A673 (cell line): ENCODE measurements around the gene MIDN. TPM values are rescaled to one million over a fixed set of nuclear protein-coding genes. Genes with fewer than 3 reads are reported as not detected.

Experiments used
- BruUV-seq: library from RNA; stranded (reverse); fragments of 400-500 nt; replicated peaks from 2 replicates; lab custom pipeline; 2021; lab: Mats Ljungman, UMichigan
- CTCF ChIA-PET: fragments of 300-600 bp; sonication (Branson Sonifier 250); formaldehyde crosslinking; loops from one replicate; lab custom pipeline; 2022; ENCODE audit warnings: antibody characterized with exemption; lab: Charles Lee
- POLR2A ChIA-PET: fragments of 300-600 bp; sonication (Branson Sonifier 250); formaldehyde crosslinking; loops from one replicate; lab custom pipeline; 2022; ENCODE audit warnings: antibody characterized with exemption; ENCODE audit not compliant: low non-redundant PET; lab: Charles Lee
- DNase-seq: peaks from one replicate; pipeline ENCODE4 v3.0.0-alpha.2; 2015; ENCODE audit warnings: low spot score
- H3K27ac ChIP-seq: fragments of 200-600 bp; sonication (generic); 2 replicates; pipeline ENCODE4 v1.5.1; 2016; ENCODE audit warnings: mixed run types, low read depth, mild to moderate bottlenecking, mixed read lengths, antibody characterized with exemption, low read length; ENCODE audit not compliant: poor library complexity, severe bottlenecking
- H3K27me3 ChIP-seq: fragments of 200-600 bp; sonication (generic); replicated peaks from 2 replicates; pipeline ENCODE4 v1.6.1; 2017; ENCODE audit warnings: mixed run types, low read depth, mild to moderate bottlenecking, mixed read lengths, antibody characterized with exemption, low read length; ENCODE audit not compliant: insufficient read depth, poor library complexity
- H3K36me3 ChIP-seq: fragments of 200-600 bp; sonication (generic); 2 replicates; pipeline ENCODE4 v1.6.1; 2016; ENCODE audit warnings: mixed run types, mild to moderate bottlenecking, mixed read lengths, antibody characterized with exemption, low read length; ENCODE audit not compliant: insufficient read depth, poor library complexity, severe bottlenecking
- H3K4me1 ChIP-seq: fragments of 200-600 bp; sonication (generic); 2 replicates; pipeline ENCODE4 v1.6.1; 2017; ENCODE audit warnings: mixed run types, mild to moderate bottlenecking, mixed read lengths, antibody characterized with exemption, low read length; ENCODE audit not compliant: insufficient read depth, poor library complexity, severe bottlenecking
- H3K4me3 ChIP-seq: fragments of 200-600 bp; sonication (generic); 2 replicates; pipeline ENCODE4 v1.5.1; 2016; ENCODE audit warnings: low read depth, mixed run types, mild to moderate bottlenecking, mixed read lengths, low read length; ENCODE audit not compliant: poor library complexity, severe bottlenecking
- H3K9me3 ChIP-seq: fragments of 200-600 bp; sonication (generic); 2 replicates; pipeline ENCODE4 v1.6.1; 2016; ENCODE audit warnings: mixed run types, low read depth, mild to moderate bottlenecking, mixed read lengths, antibody characterized with exemption, low read length; ENCODE audit not compliant: poor library complexity, severe bottlenecking
- EZH2 ChIP-seq: fragments of 200-600 bp; sonication (generic); IDR thresholded peaks from 2 replicates; pipeline ENCODE4 v1.6.1; 2017; ENCODE audit warnings: borderline replicate concordance, low read depth, mild to moderate bottlenecking, mixed read lengths, antibody characterized with exemption, low read length; ENCODE audit not compliant: poor library complexity, severe bottlenecking
- intact Hi-C: fragments of 100-400 bp; cut with micrococcal nuclease; formaldehyde crosslinking; loops from one replicate; pipeline ENCODE4 v1.10.0; 2022; ENCODE audit not compliant: unreplicated experiment
- total RNA-seq: library from RNA; stranded (reverse); gene quantifications from 2 replicates; pipeline ENCODE4 v1.2.3, GENCODE V29; 2021
- TF ChIP-seq, protein P1 (sequence below): fragments of 300-800, 200-600 bp; sonication (generic); conservative IDR thresholded peaks from 2 replicates; pipeline ENCODE4 v1.5.1; 2017; ENCODE audit warnings: low read depth, mild to moderate bottlenecking, antibody characterized with exemption, low read length, moderate library complexity, mixed read lengths

The MIDN gene
- total RNA-seq, 1 experiment from 2014 or later: 169 TPM

DNA sequence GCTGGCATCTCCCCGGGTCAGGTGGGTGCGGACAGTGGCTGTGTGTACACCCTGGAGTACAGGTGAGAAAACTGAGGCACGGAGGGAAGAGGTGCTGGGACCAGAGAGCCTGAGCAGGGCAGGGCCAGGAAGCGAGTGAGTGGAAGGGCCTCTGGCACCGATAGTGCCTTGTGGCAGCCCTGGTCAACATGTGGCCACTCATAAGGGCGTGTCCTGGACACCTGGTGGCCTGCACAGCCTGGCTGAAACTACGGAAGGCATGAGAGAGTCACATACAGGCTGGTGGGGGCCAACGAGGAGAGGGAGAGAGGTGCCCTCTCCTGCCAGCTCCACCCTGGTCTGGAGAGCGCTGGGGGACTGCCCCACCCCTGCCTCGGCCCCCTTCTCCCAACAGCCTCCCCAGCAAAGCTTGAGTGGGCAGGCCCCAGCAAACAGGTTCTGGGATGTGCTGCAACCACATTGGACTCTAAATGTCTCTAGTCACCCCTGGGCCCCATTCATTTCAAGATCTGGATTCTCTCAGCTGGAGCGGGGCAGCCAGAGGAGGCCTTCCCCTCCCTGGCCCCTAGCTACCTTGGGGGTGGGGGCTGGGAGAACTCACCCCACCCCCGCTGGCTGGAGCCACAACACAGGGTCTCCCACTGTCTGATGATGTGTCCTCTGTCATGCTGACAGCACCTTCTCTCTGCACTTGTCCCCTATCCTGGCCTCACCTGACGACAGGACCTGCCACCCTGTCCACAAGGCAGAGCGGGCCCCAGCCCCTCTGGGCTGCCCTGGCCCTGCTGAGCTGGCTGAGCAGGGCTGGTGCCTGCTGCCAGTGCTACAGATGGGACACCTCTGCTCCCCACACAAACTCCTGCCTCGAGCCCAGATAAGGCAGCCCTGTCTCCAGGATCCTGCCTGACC lies 16.4 kb upstream of the MIDN start:
- Histone ChIP-seq H3K27me3 (no peaks in the 10 kb centered on the region), H3K4me3 (no peak overlapping the region), H3K27ac (peak overlapping the region; percentile 19), H3K36me3 (peaks cover 18% of the 10 kb centered on the region), H3K9me3 (no peaks in the 10 kb centered on the region), H3K4me1 (peaks cover 7% of the 10 kb centered on the region)
- DNase-seq: no peak
- CTCF ChIA-PET: interaction anchor here (0.8 kb wide), 1 partner anchor 12 kb away, joined by 3 read pairs; no protein-coding TSS in a partner anchor
- no TSS peak for BruUV-seq
- TF ChIP-seq, protein P1, sequence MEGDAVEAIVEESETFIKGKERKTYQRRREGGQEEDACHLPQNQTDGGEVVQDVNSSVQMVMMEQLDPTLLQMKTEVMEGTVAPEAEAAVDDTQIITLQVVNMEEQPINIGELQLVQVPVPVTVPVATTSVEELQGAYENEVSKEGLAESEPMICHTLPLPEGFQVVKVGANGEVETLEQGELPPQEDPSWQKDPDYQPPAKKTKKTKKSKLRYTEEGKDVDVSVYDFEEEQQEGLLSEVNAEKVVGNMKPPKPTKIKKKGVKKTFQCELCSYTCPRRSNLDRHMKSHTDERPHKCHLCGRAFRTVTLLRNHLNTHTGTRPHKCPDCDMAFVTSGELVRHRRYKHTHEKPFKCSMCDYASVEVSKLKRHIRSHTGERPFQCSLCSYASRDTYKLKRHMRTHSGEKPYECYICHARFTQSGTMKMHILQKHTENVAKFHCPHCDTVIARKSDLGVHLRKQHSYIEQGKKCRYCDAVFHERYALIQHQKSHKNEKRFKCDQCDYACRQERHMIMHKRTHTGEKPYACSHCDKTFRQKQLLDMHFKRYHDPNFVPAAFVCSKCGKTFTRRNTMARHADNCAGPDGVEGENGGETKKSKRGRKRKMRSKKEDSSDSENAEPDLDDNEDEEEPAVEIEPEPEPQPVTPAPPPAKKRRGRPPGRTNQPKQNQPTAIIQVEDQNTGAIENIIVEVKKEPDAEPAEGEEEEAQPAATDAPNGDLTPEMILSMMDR: no peak
- TF ChIP-seq EZH2: no peak
- POLR2A ChIA-PET: no interaction called here
- intact Hi-C loops: no loop called here

- ChIA-PET CTCF (interaction anchor here (0.8 kb wide), 1 partner anchor 12 kb away, joined by 3 read pairs; no protein-coding TSS in a partner anchor), POLR2A (no interaction called here)
- intact Hi-C loops: no loop called here
Measured at GRCh38 chr19:1232652-1233072, 15.7 kb upstream of the MIDN start.

GRCh38 chr19:1233115-1233667 lies 15.2 kb upstream of the MIDN start:
- Histone ChIP-seq H3K4me3 (no peak overlapping the region), H3K9me3 (no peaks in the 10 kb centered on the region), H3K36me3 (peaks cover 9% of the 10 kb centered on the region), H3K27me3 (no peaks in the 10 kb centered on the region), H3K4me1 (peaks cover 9% of the 10 kb centered on the region), H3K27ac (no peak overlapping the region)
- no peak for DNase-seq
- ChIA-PET CTCF (interaction anchor here (0.8 kb wide), 1 partner anchor 11 kb away, joined by 3 read pairs; no protein-coding TSS in a partner anchor), POLR2A (no interaction called here)
- TF ChIP-seq, protein P1: no peak
- TF ChIP-seq EZH2: no peak
- BruUV-seq: no TSS peak
- intact Hi-C loops: no loop called here

More at GRCh38 chr19:1232652-1233072, 15.7 kb upstream of the MIDN start:
- Histone ChIP-seq H3K27ac (peak overlapping the region; percentile 19), H3K36me3 (peaks cover 15% of the 10 kb centered on the region), H3K9me3 (no peaks in the 10 kb centered on the region), H3K4me1 (peaks cover 7% of the 10 kb centered on the region), H3K4me3 (no peak overlapping the region), H3K27me3 (no peaks in the 10 kb centered on the region)
- DNase-seq: no peak
- TF ChIP-seq, protein P1: no peak
- TF ChIP-seq EZH2: no peak
- BruUV-seq: no TSS peak
